Osteoblast (primary cell): ENCODE data around the gene SH3RF3. TPM values are rescaled to one million over a fixed set of nuclear protein-coding genes. Genes with fewer than 3 reads are reported as not detected.

ENCODE experiments used
- DNase-seq: peaks from one replicate; pipeline ENCODE4 v3.0.0; 2011; ENCODE audit warnings: low spot score, mixed read lengths; ENCODE audit not compliant: insufficient read length; ENCODE audit errors: missing footprints
- H2AFZ ChIP-seq: 2 replicates; pipeline ENCODE4 v1.6.0; 2011; ENCODE audit warnings: mild to moderate bottlenecking, low read length
- H3K27ac ChIP-seq: 2 replicates; pipeline ENCODE4 v1.5.1; 2011; ENCODE audit warnings: mild to moderate bottlenecking, low read depth, low read length, moderate library complexity
- H3K27me3 ChIP-seq: 2 replicates; pipeline ENCODE4 v1.6.0; 2012; ENCODE audit warnings: mild to moderate bottlenecking, control low read depth, inconsistent platforms, low read length, moderate library complexity; ENCODE audit not compliant: insufficient read depth
- H3K36me3 ChIP-seq: 2 replicates; pipeline ENCODE4 v1.5.1; 2011; ENCODE audit warnings: mild to moderate bottlenecking, low read length, control low read depth, moderate library complexity; ENCODE audit not compliant: insufficient read depth
- H3K4me1 ChIP-seq: 2 replicates; pipeline ENCODE4 v1.5.1; 2011; ENCODE audit warnings: mild to moderate bottlenecking, low read length, control low read depth, moderate library complexity; ENCODE audit not compliant: insufficient read depth
- H3K4me2 ChIP-seq: 2 replicates; pipeline ENCODE4 v1.6.0; 2011; ENCODE audit warnings: mild to moderate bottlenecking, low read length; ENCODE audit not compliant: insufficient read depth
- H3K4me3 ChIP-seq: fragments of 200-600 bp; sonication (generic); 3 replicates; pipeline ENCODE4 v1.5.1; 2012; ENCODE audit warnings: mild to moderate bottlenecking, low read length, inconsistent platforms; ENCODE audit not compliant: insufficient read depth
- H3K79me2 ChIP-seq: 2 replicates; pipeline ENCODE4 v1.6.0; 2012; ENCODE audit warnings: mild to moderate bottlenecking, low read length, control low read depth, inconsistent platforms; ENCODE audit not compliant: insufficient read depth
- H3K9me3 ChIP-seq: 2 replicates; pipeline ENCODE4 v1.5.1; 2011; ENCODE audit warnings: low read depth, low read length, control low read depth
- H4K20me1 ChIP-seq: 2 replicates; pipeline ENCODE4 v1.6.0; 2012; ENCODE audit warnings: mild to moderate bottlenecking, low read length, control low read depth; ENCODE audit not compliant: insufficient read depth
- CTCF ChIP-seq: IDR thresholded peaks from 2 replicates; pipeline ENCODE4 v1.5.1; 2011; ENCODE audit warnings: mild to moderate bottlenecking, low read depth, low read length, moderate library complexity; ENCODE audit errors: extremely low read depth
- total RNA-seq: library from RNA; depleted of rRNA; stranded (reverse); fragments of >200 nt; gene quantifications from 2 replicates; pipeline ENCODE4 v1.2.3, GENCODE V29; 2012

Gene SH3RF3
- total RNA-seq, 1 donor, result 14.8 TPM

- H3K36me3 ChIP-seq, result no peaks in the 10 kb centered on the region
- peaks cover 49% of the 10 kb centered on the region for H4K20me1 ChIP-seq
- no peak overlapping the region for H3K4me2 ChIP-seq
- peaks cover 59% of the 10 kb centered on the region for H3K79me2 ChIP-seq
- no peaks in the 10 kb centered on the region for H3K9me3 ChIP-seq
- no peaks in the 10 kb centered on the region for H3K4me1 ChIP-seq
- no peak overlapping the region for H3K27ac ChIP-seq
- DNase-seq, result peak; percentile 50
- no peaks in the 10 kb centered on the region for H3K27me3 ChIP-seq
- TF ChIP-seq CTCF, result no peak
- H2AFZ ChIP-seq, result no peak overlapping the region
- H3K4me3 ChIP-seq, result no peak overlapping the region
Observed at GRCh38 chr2:109270505-109271312, 141.7 kb downstream of the SH3RF3 start.

GRCh38 chr2:109271920-109272319 is 142.9 kb downstream of the SH3RF3 start:
- Histone ChIP-seq H3K36me3 (no peaks in the 10 kb centered on the region), H3K27me3 (no peaks in the 10 kb centered on the region), H3K79me2 (peaks cover 57% of the 10 kb centered on the region), H4K20me1 (peaks cover 46% of the 10 kb centered on the region), H3K9me3 (no peaks in the 10 kb centered on the region), H2AFZ (no peak overlapping the region), H3K4me2 (no peak overlapping the region), H3K27ac (no peak overlapping the region), H3K4me3 (no peak overlapping the region), H3K4me1 (no peaks in the 10 kb centered on the region)
- no peak for TF ChIP-seq CTCF
- DNase-seq, result no peak

GRCh38 chr2:109272461-109272860 is 143.5 kb downstream of the SH3RF3 start:
- Histone ChIP-seq H3K9me3 (no peaks in the 10 kb centered on the region), H4K20me1 (peaks cover 45% of the 10 kb centered on the region)

More at GRCh38 chr2:109272461-109272860, 143.5 kb downstream of the SH3RF3 start:
- no peak overlapping the region for H3K4me2 ChIP-seq
- H3K79me2 ChIP-seq, result peaks cover 60% of the 10 kb centered on the region
- no peaks in the 10 kb centered on the region for H3K27me3 ChIP-seq
- H3K27ac ChIP-seq, result no peak overlapping the region
- H3K36me3 ChIP-seq, result no peaks in the 10 kb centered on the region
- no peak for TF ChIP-seq CTCF
- peak; percentile 50 for DNase-seq
- no peak overlapping the region for H3K4me3 ChIP-seq
- no peak overlapping the region for H2AFZ ChIP-seq
- no peaks in the 10 kb centered on the region for H3K4me1 ChIP-seq
